DMS 273 (cell line): ENCODE measurements around the gene CACNA2D4.
A peak's percentile ranks its signal among the peaks of the same experiment; 100 is the strongest.

Experiments used
- DNase-seq: peaks from one replicate; lab custom pipeline; 2025; ENCODE audit not compliant: unreplicated experiment; lab: John Stamatoyannopoulos, UW

The CACNA2D4 gene

GRCh38 chr12:1835211-1836131 is 83.0 kb downstream of the CACNA2D4 start:
- DNase-seq: peak; percentile 52

- no peak for DNase-seq
Observed at GRCh38 chr12:1834186-1834925, 84.1 kb downstream of the CACNA2D4 start.

GRCh38 chr12:1833596-1834028 is 84.8 kb downstream of the CACNA2D4 start:
- no peak for DNase-seq

- DNase-seq: peak; percentile 69
Observed at GRCh38 chr12:1832801-1833595, 85.5 kb downstream of the CACNA2D4 start.

GRCh38 chr12:1830981-1831963 is 87.2 kb downstream of the CACNA2D4 start:
- no peak for DNase-seq

GRCh38 chr12:1830401-1830845 is 88.0 kb downstream of the CACNA2D4 start:
- DNase-seq: no peak

- no peak for DNase-seq
Observed at GRCh38 chr12:1829306-1829900, 89.0 kb downstream of the CACNA2D4 start.

GRCh38 chr12:1828856-1829255 is 89.6 kb downstream of the CACNA2D4 start:
- DNase-seq: no peak

GRCh38 chr12:1827826-1828805 is 90.3 kb downstream of the CACNA2D4 start:
- no peak for DNase-seq

- DNase-seq: peak; percentile 62
Observed at GRCh38 chr12:1826867-1827705, 91.4 kb downstream of the CACNA2D4 start.

- no peak for DNase-seq
Observed at GRCh38 chr12:1826401-1826800, 92.1 kb downstream of the CACNA2D4 start.

GRCh38 chr12:1825382-1826102 is 92.9 kb downstream of the CACNA2D4 start:
- no peak for DNase-seq

GRCh38 chr12:1823237-1823636 is 95.2 kb downstream of the CACNA2D4 start:
- DNase-seq: no peak

- no peak for DNase-seq
Observed at GRCh38 chr12:1822699-1823098, 95.8 kb downstream of the CACNA2D4 start.

- DNase-seq: peak; percentile 78
Observed at GRCh38 chr12:1821805-1822204, 96.6 kb downstream of the CACNA2D4 start.

- no peak for DNase-seq
Observed at GRCh38 chr12:1820896-1821291, 97.6 kb downstream of the CACNA2D4 start.
